ENCODE results near the gene ARID2. TPM values are rescaled to one million over a fixed set of nuclear protein-coding genes. Genes with fewer than 3 reads are reported as not detected.

ARID2 gene
- total and polyA plus RNA-seq, 2 donors (not counting 1 experiment from before 2014, with no cell fraction given), result 5.0 to 49.2 TPM

DNA sequence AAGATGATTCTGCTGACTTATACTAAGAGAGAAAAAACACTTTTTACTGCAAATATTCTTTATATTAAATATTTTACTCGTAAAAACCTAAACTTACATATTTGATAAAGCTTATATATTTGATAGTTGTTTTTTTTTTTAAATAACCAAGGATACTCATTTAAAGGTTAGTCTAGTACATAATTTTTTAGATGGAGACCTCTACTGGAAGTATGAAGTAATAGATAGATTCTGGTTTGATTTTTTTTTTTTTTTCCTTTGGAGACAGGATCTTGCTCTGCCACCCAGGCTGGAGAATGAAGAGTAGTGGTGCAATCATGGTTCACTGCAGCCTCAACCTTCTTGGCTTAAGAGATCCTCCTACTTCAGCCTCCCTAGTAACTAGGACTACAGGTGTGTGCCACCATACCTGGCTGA lies 16.4 kb downstream of the ARID2 start:
- H3K4me1 Mint-ChIP-seq, result peaks cover 11% of the 10 kb centered on the region
- Histone ChIP-seq H3K9me3 (ENCODE audit: control extremely low read depth in 1 of 3, control insufficient read depth in 2 of 3, insufficient read depth in 1 of 3, low read length in 2 of 3) (peaks cover 2 to 4% (median 3%) of the 10 kb centered on the region in 3 donors), H3K9ac (ENCODE audit: low read length) (no peak overlapping the region), H3K4me1 (ENCODE audit: control insufficient read depth in 2 of 2, insufficient read depth in 2 of 2, low read length in 2 of 2) (peaks cover 0 to 4% of the 10 kb centered on the region in 2 donors), H3K4me3 (ENCODE audit: control extremely low read depth in 1 of 5, extremely low read depth in 1 of 5, insufficient read depth in 1 of 5, low read depth in 2 of 5, low read length in 4 of 5) (no peak overlapping the region), H3K79me2 (ENCODE audit: control insufficient read depth, insufficient read depth, low read length) (peaks cover 92% of the 10 kb centered on the region), H4K20me1 (ENCODE audit: control insufficient read depth, insufficient read depth, low read length, poor library complexity, severe bottlenecking) (peaks cover 29% of the 10 kb centered on the region), H3K36me3 (replicated peaks in 1 of 2; ENCODE audit: control extremely low read depth in 1 of 2, control insufficient read depth in 1 of 2, extremely low read depth in 1 of 2, insufficient read depth in 2 of 2, low read length in 1 of 2) (no peaks in the 10 kb centered on the region), H3K4me2 (replicated peaks; ENCODE audit: low read depth, low read length, poor library complexity, severe bottlenecking) (no peak overlapping the region), H3K27ac (ENCODE audit: low read length in 2 of 2) (no peak overlapping the region), H2AFZ (ENCODE audit: insufficient read depth, low read depth, low read length, poor library complexity, severe bottlenecking) (no peak overlapping the region), H3K27me3 (replicated peaks in 1 of 4; ENCODE audit: control extremely low read depth in 1 of 4, control insufficient read depth in 3 of 4, insufficient read depth in 4 of 4, low read length in 3 of 4) (no peaks in the 10 kb centered on the region)
- CTCF ChIA-PET, result interaction anchor here (0.6 to 7.8 kb wide), 19 partner anchors 9 to 658 kb away, joined by 3 to 135 read pairs (median 5); partner anchors contain the start of gene ARID2
- intact Hi-C loops (cut with micrococcal nuclease), result loop anchor here (1.0 to 2.0 kb wide), 2 partner anchors 15 to 202 kb away; no protein-coding TSS in a partner anchor
- DNase-seq (peak; percentile 38), ATAC-seq (ENCODE audit: low read depth) (peak; percentile 49)
- no peaks in the 10 kb centered on the region for H3K27me3 Mint-ChIP-seq
- no peak overlapping the region for H3K27ac Mint-ChIP-seq
- no peaks in the 10 kb centered on the region for H3K9me3 Mint-ChIP-seq (ENCODE audit: insufficient read depth)
- no CpG with 5 or more reads among the region's 1 CpG for WGBS (ENCODE audit: insufficient coverage)
- TF ChIP-seq EZH2 (IDR thresholded peaks at IDR 0.05; ENCODE audit: borderline replicate concordance, insufficient read depth, low read depth, low read length, poor library complexity, severe bottlenecking), result no peak
- TF ChIP-seq, protein P1, sequence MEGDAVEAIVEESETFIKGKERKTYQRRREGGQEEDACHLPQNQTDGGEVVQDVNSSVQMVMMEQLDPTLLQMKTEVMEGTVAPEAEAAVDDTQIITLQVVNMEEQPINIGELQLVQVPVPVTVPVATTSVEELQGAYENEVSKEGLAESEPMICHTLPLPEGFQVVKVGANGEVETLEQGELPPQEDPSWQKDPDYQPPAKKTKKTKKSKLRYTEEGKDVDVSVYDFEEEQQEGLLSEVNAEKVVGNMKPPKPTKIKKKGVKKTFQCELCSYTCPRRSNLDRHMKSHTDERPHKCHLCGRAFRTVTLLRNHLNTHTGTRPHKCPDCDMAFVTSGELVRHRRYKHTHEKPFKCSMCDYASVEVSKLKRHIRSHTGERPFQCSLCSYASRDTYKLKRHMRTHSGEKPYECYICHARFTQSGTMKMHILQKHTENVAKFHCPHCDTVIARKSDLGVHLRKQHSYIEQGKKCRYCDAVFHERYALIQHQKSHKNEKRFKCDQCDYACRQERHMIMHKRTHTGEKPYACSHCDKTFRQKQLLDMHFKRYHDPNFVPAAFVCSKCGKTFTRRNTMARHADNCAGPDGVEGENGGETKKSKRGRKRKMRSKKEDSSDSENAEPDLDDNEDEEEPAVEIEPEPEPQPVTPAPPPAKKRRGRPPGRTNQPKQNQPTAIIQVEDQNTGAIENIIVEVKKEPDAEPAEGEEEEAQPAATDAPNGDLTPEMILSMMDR (IDR thresholded peaks at IDR 0.05), result peak; percentile 66
- POLR2A ChIA-PET, result interaction anchor here (0.7 to 1.5 kb wide), 2 partner anchors 17 to 1863 kb away, joined by 5 to 9 read pairs; partner anchors contain the start of gene ARID2
- H3K4me3 Mint-ChIP-seq, result no peak overlapping the region

DNA sequence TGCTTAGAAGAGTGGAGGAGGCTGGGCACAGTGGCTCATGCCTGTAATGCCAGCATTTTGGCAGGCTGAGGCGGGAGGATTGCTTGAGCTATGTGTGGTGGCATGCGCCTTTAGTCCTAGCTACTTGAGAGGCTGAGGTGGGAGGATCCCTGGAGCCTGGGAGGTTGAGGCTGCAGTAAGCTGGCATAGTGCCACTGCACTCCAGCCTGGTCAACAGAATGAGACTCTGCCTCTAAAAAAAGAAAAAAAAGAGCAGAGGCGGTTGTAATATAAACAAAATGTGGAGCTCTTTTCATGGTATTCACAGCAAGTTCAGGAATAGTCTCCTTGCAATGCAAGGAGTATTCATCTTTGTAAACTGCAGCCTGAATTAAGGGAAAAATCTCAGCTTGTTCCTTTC lies 27.2 kb downstream of the ARID2 start:
- no peak overlapping the region for H3K27ac Mint-ChIP-seq

More for the DNA sequence above, 27.2 kb downstream of the ARID2 start:
- peaks cover 0 to 3% of the 10 kb centered on the region in 2 experiments for H3K36me3 ChIP-seq (replicated peaks in 1 of 2; ENCODE audit: control extremely low read depth in 1 of 2, control insufficient read depth in 1 of 2, extremely low read depth in 1 of 2, insufficient read depth in 2 of 2, low read length in 1 of 2)
- TF ChIP-seq EZH2 (IDR thresholded peaks at IDR 0.05; ENCODE audit: borderline replicate concordance, insufficient read depth, low read depth, low read length, poor library complexity, severe bottlenecking), result no peak
- TF ChIP-seq, protein P1 (IDR thresholded peaks at IDR 0.05), result no peak
- H3K4me2 ChIP-seq (replicated peaks; ENCODE audit: low read depth, low read length, poor library complexity, severe bottlenecking), result no peak overlapping the region
- peaks cover 0 to 3% of the 10 kb centered on the region in 2 donors for H3K4me1 ChIP-seq (ENCODE audit: control insufficient read depth in 2 of 2, insufficient read depth in 2 of 2, low read length in 2 of 2)
- ChIA-PET POLR2A (no interaction called here), CTCF (interaction anchor here (0.9 to 1.3 kb wide), 2 partner anchors 14 to 213 kb away, joined by 3 to 4 read pairs; no protein-coding TSS in a partner anchor)
- H3K27me3 Mint-ChIP-seq, result no peaks in the 10 kb centered on the region
- H3K4me3 Mint-ChIP-seq, result no peak overlapping the region
- ATAC-seq (ENCODE audit: low read depth) (no peak), DNase-seq (no peak)
- H3K27ac ChIP-seq (ENCODE audit: low read length in 2 of 2), result no peak overlapping the region
- no peak overlapping the region for H3K9ac ChIP-seq (ENCODE audit: low read length)
- no peak overlapping the region for H2AFZ ChIP-seq (ENCODE audit: insufficient read depth, low read depth, low read length, poor library complexity, severe bottlenecking)
- WGBS (ENCODE audit: insufficient coverage), result 100% methylated on average over 3 of the region's 3 CpGs
- H3K4me1 Mint-ChIP-seq, result peaks cover 38% of the 10 kb centered on the region
- H3K79me2 ChIP-seq (ENCODE audit: control insufficient read depth, insufficient read depth, low read length), result peaks cover 70% of the 10 kb centered on the region
- H3K9me3 ChIP-seq (ENCODE audit: control extremely low read depth in 1 of 3, control insufficient read depth in 2 of 3, insufficient read depth in 1 of 3, low read length in 2 of 3), result no peaks in the 10 kb centered on the region
- no peaks in the 10 kb centered on the region for H3K27me3 ChIP-seq (replicated peaks in 1 of 4; ENCODE audit: control extremely low read depth in 1 of 4, control insufficient read depth in 3 of 4, insufficient read depth in 4 of 4, low read length in 3 of 4)
- H3K4me3 ChIP-seq (ENCODE audit: control extremely low read depth in 1 of 5, extremely low read depth in 1 of 5, insufficient read depth in 1 of 5, low read depth in 2 of 5, low read length in 4 of 5), result no peak overlapping the region
- no peaks in the 10 kb centered on the region for H3K9me3 Mint-ChIP-seq (ENCODE audit: insufficient read depth)
- intact Hi-C loops (cut with micrococcal nuclease), result no loop called here
- H4K20me1 ChIP-seq (ENCODE audit: control insufficient read depth, insufficient read depth, low read length, poor library complexity, severe bottlenecking), result no peaks in the 10 kb centered on the region

Data from B cell (primary cell).